IPS DF 4.7 (cell line): Measurements from ENCODE around the gene BRSK1.

ENCODE experiments used
- DNase-seq: peaks from one replicate; pipeline ENCODE4 v3.0.0-alpha.2; 2013; ENCODE audit warnings: low spot score; ENCODE audit errors: extremely low read depth

BRSK1 gene

DNA sequence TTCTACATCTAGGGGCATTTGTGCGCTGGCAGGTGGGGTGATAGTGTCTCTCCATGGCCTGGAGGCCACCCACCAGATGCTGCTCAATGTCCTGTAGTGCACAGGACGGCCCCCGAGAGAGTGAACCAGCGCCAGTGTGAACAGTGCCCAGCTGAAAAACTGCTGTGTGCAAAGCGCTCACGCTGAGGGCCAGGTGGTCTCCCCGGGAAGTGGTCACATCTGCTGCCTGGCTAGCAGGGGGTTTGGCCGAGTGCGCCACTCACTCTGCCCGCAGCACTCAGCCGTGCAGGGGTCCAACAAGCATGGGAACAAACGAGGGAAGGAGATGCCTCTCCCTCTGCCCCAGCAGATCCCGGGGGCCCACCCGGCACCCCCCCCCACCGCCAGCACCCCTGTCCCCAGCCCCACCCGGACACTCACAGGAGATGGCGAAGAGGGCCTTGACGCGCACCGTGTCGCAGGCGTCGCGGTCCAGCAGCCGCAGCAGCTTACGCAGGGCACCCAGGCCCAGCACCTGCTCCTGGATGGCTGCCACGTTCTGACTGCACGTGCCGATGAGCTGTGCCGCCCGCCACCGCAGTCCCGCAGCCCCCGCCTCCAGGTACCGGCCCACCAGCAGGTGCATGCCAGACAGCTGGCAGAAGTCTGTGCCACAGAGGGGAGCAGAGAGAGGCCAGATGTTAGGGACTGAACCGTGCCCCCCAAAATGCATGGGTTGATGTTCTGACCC is 9.7 kb upstream of the BRSK1 start:
- DNase-seq, result no peak

GRCh38 chr19:55275851-55276719 is 7.7 kb upstream of the BRSK1 start:
- no peak for DNase-seq

DNA sequence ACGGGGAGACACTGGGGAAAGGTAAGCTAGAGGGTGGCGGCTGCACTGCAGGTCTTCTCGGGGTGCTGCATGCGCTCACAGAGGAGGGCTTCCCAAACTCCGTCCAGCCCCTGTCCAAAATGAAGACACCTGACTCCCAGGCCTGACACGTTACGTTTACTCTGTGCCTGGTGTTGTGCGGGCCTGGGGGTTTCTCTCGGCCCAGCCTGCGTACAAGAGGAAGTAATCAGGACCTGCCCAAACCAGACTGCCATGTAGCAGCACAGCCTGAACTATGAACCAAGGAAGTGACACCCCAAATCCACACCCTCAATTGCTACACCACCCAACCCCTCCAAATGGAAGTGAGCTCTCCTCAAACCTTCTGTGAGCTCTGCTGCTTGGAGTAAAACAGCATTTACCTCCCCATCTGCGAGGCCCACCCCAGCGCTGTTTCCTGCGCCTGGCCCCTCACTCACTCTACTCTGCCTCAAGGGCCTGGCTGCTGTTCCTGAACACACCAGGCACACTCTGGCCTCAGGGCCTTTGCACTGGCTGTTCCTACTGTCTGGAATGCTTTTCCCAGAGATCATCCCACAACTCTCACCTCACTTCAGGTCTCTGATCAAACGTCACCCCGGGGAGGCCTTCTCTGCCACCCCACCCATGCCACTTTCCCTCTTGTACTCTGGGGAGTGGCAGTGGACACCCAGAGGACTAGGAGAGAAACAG is 6.9 kb upstream of the BRSK1 start:
- no peak for DNase-seq

GRCh38 chr19:55277494-55277893 is 6.3 kb upstream of the BRSK1 start:
- no peak for DNase-seq

GRCh38 chr19:55278391-55279135 is 5.2 kb upstream of the BRSK1 start:
- no peak for DNase-seq

DNA sequence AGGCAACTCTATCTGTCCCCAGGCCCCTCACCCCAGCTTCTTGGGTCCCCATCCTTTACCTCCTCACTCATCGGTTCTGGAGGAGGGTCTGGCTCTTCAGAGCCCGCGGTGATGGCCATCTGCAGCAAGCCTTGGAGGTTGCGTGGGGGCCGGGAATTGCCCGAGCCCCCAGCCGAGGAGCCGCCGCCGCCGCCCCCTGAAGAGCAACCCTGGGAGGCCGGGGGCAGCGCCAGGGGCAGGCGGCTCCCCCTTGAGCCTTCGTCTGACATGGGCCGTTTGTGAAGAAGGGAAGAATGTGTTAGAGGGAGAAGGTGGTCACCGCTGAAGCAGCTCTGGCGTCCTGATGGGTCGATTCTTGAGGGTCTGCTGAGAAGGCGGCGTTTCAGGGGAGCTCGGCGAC is 4.5 kb upstream of the BRSK1 start:
- DNase-seq, result no peak

DNA sequence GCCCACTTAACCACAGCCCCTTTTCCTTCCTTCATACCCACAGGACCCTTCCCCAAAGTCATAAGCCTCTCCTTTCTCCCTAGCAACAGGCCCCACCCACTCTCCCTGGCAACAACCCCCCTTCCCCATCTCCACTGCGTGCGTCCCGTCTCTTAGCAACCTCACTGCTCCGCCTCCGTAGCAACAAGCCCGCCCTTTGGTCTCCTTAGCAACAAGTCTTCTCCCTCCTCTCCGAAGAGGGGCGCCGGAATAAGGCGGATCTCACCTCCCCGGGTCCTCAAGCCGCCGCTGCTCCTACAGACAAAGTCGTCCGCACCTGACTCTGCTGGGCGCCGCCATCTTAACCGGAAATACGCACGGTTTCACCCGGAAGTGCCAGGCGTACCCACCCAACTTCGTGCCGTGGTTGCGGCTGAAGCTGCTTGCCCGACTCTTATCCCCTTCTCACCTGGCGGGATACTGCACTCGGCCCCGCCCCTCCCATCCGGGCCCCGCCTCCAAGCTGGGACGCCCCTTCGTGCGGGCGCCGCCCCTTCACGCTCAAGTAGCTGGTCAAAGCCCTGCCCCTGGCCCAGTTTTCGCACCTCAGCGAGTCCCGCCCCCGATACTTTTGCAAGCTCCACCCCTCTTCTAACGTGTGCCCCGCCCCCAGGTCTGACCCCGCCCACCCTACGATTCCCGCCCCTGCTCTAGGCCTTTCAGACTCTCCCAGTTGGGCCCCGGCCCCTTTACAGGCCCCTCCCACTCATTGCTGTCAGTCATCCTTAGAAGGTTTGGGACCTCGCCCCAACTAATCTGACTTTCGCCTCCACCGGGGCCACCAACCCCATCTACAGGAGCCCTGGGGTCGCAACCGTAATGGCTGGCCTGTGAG is 3.8 kb upstream of the BRSK1 start, which contains the start of gene HSPBP1:
Gene HSPBP1, minus strand, starts transcription at position 341 of the 874 bp plus-strand sequence. CDS start 502 bp downstream, outside the sequence.
- DNase-seq, result peak; percentile 89

- DNase-seq, result no peak
Observed at GRCh38 chr19:55284405-55285058, 735 bp downstream of the BRSK1 start.

- DNase-seq, result no peak
Observed at GRCh38 chr19:55285229-55285890, 1.6 kb downstream of the BRSK1 start.

- DNase-seq, result no peak
Observed at GRCh38 chr19:55287361-55288079, 3.7 kb downstream of the BRSK1 start.

- no peak for DNase-seq
Observed at GRCh38 chr19:55289117-55289796, 5.5 kb downstream of the BRSK1 start.

DNA sequence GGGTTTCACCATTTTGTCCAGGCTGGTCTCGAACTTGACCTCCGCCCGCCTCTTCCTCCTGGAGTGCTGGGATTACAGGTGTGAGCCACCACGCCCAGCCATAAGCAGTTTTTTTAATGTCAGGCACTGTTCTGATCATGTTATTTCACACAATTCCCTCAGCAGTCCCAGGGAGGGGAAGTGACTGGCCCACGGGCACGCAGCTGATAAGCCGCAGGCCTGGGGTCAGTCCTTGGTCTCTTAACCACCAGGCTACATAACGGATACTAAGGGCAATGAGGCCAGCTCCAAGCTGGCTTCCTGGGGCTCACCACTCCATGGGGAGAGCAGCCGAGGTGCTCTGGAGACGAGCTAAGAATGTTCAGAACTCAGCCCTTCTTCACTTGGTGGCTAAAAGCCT is 13.5 kb downstream of the BRSK1 start:
- no peak for DNase-seq

GRCh38 chr19:55299991-55300390 is 16.2 kb downstream of the BRSK1 start:
- DNase-seq, result no peak

DNA sequence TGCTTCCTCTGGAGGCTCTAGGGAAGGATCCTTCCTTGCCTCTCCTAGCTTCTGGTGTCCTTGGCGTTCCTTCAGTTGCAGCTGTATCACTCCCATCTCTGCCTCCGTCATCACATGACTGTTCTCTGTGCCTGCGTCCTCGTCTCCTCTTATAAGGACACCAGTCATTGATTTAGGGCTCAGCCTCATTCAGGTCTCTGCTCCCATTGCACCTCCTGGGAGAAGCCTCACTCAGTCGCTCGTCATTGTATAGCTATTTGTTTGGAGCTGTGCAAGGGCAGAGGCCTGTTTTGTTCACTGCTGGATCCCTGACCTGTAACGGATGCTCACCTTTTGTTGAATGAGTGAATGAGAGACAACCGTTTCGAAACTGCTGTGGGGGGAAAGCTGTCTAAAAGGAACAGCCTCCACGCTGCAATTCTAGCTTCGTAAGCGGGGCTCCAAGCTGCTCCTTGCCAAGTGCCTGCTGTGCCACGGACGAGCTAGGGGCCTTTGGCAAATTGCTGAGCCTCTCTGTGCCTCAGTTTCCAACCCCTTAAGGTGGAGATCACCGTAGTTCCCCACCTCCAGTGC is 17.2 kb downstream of the BRSK1 start:
- no peak for DNase-seq

GRCh38 chr19:55301459-55302317 is 17.9 kb downstream of the BRSK1 start:
- no peak for DNase-seq

- DNase-seq, result no peak
Observed at GRCh38 chr19:55302318-55302703, 18.5 kb downstream of the BRSK1 start.

GRCh38 chr19:55303477-55303876 is 19.7 kb downstream of the BRSK1 start:
- no peak for DNase-seq
